Ovary (tissue), 10 donors: ENCODE measurements around the gene MAS1L. TPM values are rescaled to one million over a fixed set of nuclear protein-coding genes. Genes with fewer than 3 reads are reported as not detected.

Experiments used
- DNase-seq, 5 donors: peaks; one replicate each; pipeline ENCODE4 v3.0.0-alpha.2; 2019 to 2020
- H3K27ac ChIP-seq, 2 donors: fragments of 200-600 bp; one replicate each; pipeline versions ENCODE4 v1.5.1 to v1.8.0; 2019 to 2022
- H3K27me3 ChIP-seq: fragments of 200-600 bp; one replicate; pipeline ENCODE4 v1.8.0; 2022
- H3K36me3 ChIP-seq: fragments of 200-600 bp; sonication (generic); one replicate; pipeline ENCODE4 v1.5.1; 2019
- H3K4me1 ChIP-seq: one replicate; pipeline ENCODE4 v1.8.1; 2013; ENCODE audit warnings: mild to moderate bottlenecking, moderate library complexity; ENCODE audit not compliant: insufficient read depth
- H3K4me3 ChIP-seq: fragments of 200-600 bp; sonication (generic); one replicate; pipeline ENCODE4 v1.5.1; 2017
- H3K9me3 ChIP-seq, 2 donors: fragments of 200-600 bp in 1 of 2; sonication (generic) in 1 of 2; one replicate each; pipeline versions ENCODE4 v1.5.1 to v1.8.1; 2013 to 2019; ENCODE audit warnings: mild to moderate bottlenecking in 1 of 2, moderate library complexity in 1 of 2
- EP300 ChIP-seq: sonication (generic); formaldehyde crosslinking; IDR thresholded peaks from one replicate; pipeline ENCODE4 v1.6.1; 2017; ENCODE audit warnings: antibody characterized with exemption
- POLR2A ChIP-seq: fragments of 450-650 bp; IDR thresholded peaks from one replicate; pipeline ENCODE4 v1.6.1; 2017; ENCODE audit warnings: antibody characterized with exemption, mild to moderate bottlenecking, moderate library complexity
- WGBS, 3 donors: extraction: QIAGEN DNeasy Blood & Tissue Kit in 1 of 3; methylation state at CpG; one replicate each; pipeline versions ENCODE4 v1.1.5 to v1.1.7; 2013 to 2017; 5-methylcytosine and 5-hydroxymethylcytosine counted together
- intact Hi-C, 4 donors: fragments of 100-400 bp; cut with DNase I; formaldehyde crosslinking; loops; one replicate each; pipeline versions ENCODE4 v1.11.0 to v1.15.1; 2022 to 2023
- long read RNA-seq, 3 donors: library from polyadenylated mRNA in 2 of 3; unstranded in 2 of 3; transcript quantifications; one replicate each; pipeline ENCODE4 v2.0.0 and lab custom pipeline, GENCODE V29; 2021 to 2026
- polyA plus RNA-seq, 2 donors: library from polyadenylated mRNA; stranded (reverse); fragments of 200-250 nt in 1 of 2; fragments of 350-450 nt in 1 of 2; fragmentation: Illumina TruSeq in 1 of 2; extraction: RNeasy Lipid Tissue Mini Kit (QIAGEN cat#74804) in 1 of 2; gene quantifications; one replicate each; pipeline ENCODE4 v1.2.3, GENCODE V29; 2013 to 2014
- total RNA-seq, 7 donors: library from RNA; depleted of rRNA in 2 of 7; stranded (reverse); fragments of >200 nt in 2 of 7; fragmentation: NEBNext Ultra II Directional in 3 of 7; extraction: Animal tissue kit (Norgen Biotek cat#: 25700) in 3 of 7; gene quantifications; one replicate each; pipeline versions ENCODE4 v1.1.0 to v1.2.4, GENCODE V29; 2016 to 2023
- TF ChIP-seq, protein P1 (sequence below), 3 donors: fragments of 450-650 bp in 2 of 3; fragments of 200-600 bp in 1 of 3; IDR thresholded peaks; one replicate each; pipeline versions ENCODE4 v1.5.1 to v1.8.0; 2016 to 2022; ENCODE audit warnings: antibody characterized with exemption in 3 of 3, mild to moderate bottlenecking in 1 of 3
- donor health status: DM: no; HTN: no; CAD: no; lungs with moderate emphysema.
- donor health status: DM: no; HTN: no; CAD: no.
- donor health status: Bipolar disorder and iron deficiency.
- donor health status: DM: yes; HTN: yes; CAD: no.
- donor health status: DM: no; HTN: no; CAD: no.
- donor health status: DM: yes; HTN: yes; CAD: no.

MAS1L gene, protein sequence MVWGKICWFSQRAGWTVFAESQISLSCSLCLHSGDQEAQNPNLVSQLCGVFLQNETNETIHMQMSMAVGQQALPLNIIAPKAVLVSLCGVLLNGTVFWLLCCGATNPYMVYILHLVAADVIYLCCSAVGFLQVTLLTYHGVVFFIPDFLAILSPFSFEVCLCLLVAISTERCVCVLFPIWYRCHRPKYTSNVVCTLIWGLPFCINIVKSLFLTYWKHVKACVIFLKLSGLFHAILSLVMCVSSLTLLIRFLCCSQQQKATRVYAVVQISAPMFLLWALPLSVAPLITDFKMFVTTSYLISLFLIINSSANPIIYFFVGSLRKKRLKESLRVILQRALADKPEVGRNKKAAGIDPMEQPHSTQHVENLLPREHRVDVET
- total RNA-seq = not detected
- under 1 TPM in 1 of 2 donors, not detected in 1; 0.15 TPM for polyA plus RNA-seq
- long read RNA-seq, donor 1 = 0 reads
- long read RNA-seq, donor 2 = 0 reads
- long read RNA-seq, donor 3 = 0 reads

DNA sequence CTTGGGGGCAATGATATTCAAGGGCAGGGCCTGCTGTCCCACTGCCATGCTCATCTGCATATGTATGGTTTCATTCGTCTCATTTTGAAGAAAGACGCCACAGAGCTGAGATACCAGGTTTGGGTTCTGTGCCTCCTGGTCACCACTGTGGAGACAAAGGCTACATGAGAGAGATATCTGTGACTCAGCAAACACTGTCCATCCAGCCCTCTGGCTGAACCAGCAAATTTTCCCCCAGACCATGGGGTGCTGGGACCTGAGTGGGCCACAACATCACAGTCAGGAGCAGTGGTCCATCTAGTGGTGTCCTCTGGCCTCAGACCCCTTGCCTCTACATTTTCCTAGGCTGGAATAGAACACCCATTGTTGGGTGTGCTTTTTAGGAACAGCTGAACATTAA is at the start of gene MAS1L:
MAS1L (minus strand) TSS at position 297 of the 400 bp plus-strand sequence; CDS start at position 243, 54 bp downstream.
- Histone ChIP-seq H3K27ac (no peak within 1 kb of the TSS), H3K9me3 (no peaks in the 10 kb centered on the region), H3K4me1 (no peaks in the 10 kb centered on the region), H3K27me3 (no peaks in the 10 kb centered on the region), H3K4me3 (no peak within 1 kb of the TSS), H3K36me3 (no peaks in the 10 kb centered on the region)
- no peak for DNase-seq
- WGBS, 3 donors = 83 to 100% (median 95%) methylated on average over 2 of the region's 2 CpGs
- intact Hi-C loops = no loop called here
- TF ChIP-seq EP300 (no peak), POLR2A (no peak)
- TF ChIP-seq, protein P1, sequence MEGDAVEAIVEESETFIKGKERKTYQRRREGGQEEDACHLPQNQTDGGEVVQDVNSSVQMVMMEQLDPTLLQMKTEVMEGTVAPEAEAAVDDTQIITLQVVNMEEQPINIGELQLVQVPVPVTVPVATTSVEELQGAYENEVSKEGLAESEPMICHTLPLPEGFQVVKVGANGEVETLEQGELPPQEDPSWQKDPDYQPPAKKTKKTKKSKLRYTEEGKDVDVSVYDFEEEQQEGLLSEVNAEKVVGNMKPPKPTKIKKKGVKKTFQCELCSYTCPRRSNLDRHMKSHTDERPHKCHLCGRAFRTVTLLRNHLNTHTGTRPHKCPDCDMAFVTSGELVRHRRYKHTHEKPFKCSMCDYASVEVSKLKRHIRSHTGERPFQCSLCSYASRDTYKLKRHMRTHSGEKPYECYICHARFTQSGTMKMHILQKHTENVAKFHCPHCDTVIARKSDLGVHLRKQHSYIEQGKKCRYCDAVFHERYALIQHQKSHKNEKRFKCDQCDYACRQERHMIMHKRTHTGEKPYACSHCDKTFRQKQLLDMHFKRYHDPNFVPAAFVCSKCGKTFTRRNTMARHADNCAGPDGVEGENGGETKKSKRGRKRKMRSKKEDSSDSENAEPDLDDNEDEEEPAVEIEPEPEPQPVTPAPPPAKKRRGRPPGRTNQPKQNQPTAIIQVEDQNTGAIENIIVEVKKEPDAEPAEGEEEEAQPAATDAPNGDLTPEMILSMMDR (IDR thresholded peaks at IDR 0.05) = no peak

DNA sequence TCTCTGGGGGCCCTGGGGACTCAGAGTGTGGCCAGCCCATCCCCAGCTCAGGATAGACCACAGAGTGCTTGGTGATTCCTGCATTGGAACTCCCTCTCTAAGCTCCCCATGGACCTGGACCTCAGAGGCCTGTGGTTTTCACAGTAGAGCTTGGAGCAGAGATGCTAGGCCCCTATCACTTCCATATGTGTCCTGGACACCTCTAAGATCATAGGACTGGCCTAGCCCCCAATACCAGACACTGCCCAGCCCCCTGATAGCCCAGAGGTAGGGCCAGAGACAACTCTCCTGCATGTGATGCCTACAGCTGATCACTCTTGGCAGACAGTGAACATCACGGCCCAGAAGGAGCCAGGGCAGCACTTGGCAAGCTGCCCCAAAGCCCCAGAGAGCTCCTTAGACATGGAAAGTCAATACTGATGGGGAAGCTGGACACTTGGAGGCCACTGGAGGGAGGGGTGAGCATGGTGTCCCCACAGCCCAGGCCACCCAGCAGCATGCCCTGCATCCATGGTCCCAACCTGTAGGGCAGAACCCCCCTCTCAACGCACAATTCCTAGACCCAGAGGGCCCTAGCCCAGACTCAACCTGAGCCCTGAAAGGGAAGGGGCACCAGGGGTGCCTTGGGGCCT is 44.7 kb upstream of the MAS1L start:
- DNase-seq = no peak
- intact Hi-C loops = no loop called here

DNA sequence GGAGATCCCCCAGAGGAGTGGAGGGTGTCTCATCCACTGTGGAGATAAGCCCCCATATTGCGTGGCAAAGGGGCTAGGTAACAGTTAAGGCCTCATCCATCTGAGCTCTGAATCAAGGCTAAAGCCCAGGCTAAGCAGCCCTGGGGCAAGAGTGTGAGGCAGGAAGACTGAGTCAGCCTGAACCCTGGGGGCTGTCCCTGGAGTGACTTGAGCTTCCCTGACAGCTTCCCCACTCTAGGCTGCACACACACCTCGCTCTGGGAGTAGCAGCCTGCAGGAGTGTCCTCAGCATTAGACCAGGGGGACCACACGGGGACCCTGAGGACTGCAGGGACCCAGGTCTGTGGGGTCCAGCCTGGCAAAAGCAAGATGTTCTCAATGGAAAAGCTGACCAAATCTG is 43.9 kb upstream of the MAS1L start:
- Histone ChIP-seq H3K4me1 (no peaks in the 10 kb centered on the region), H3K9me3 (no peaks in the 10 kb centered on the region), H3K27ac (no peak overlapping the region), H3K4me3 (no peak overlapping the region), H3K36me3 (no peaks in the 10 kb centered on the region), H3K27me3 (no peaks in the 10 kb centered on the region)
- WGBS, 3 donors = 61 to 73% (median 64%) methylated on average over 3 of the region's 3 CpGs
- no peak for DNase-seq
- intact Hi-C loops = no loop called here
- TF ChIP-seq, protein P1 (IDR thresholded peaks at IDR 0.05) = no peak
- no peak for TF ChIP-seq EP300
- no peak for TF ChIP-seq POLR2A

More for the DNA sequence above, 44.7 kb upstream of the MAS1L start:
- Histone ChIP-seq H3K4me3 (no peak overlapping the region), H3K9me3 (no peaks in the 10 kb centered on the region), H3K36me3 (no peaks in the 10 kb centered on the region), H3K4me1 (no peaks in the 10 kb centered on the region), H3K27ac (no peak overlapping the region), H3K27me3 (no peaks in the 10 kb centered on the region)
- TF ChIP-seq, protein P1 (IDR thresholded peaks at IDR 0.05) = no peak
- TF ChIP-seq EP300 (no peak), POLR2A (no peak)
- WGBS, 3 donors = 48 to 79% (median 59%) methylated on average over 2 of the region's 2 CpGs

DNA sequence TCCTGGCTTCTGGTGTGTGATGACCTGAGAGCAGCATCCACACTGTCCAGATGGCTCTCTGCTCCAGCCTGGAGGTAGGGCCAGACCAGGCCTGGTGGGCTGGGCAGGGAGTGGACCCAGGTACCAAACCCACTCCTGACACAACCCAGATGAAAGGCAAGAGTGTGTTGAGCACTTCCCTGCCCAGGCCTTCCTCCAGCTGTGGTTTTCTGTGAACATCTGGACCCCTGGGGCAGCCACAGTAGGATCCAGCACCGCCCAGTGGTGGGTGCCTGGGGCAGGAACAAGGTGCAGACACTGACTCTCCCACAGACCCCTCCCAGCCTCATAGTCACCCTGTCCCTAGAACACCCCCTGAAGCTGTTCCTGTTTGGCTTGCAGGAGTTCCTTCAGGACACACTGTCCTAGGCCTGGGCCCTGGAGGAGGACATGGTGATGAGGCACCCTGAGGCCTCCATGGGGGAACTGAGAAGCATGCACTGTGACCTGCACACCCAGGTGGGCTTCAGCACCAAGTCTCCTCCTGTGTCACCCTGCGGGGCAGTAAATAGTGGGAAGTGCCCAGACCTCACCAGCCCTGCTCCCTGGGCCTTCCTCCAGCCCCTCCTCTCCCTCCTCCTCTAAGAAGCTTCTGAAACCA is 43.0 kb upstream of the MAS1L start:
- no peak for DNase-seq
- TF ChIP-seq POLR2A (no peak), EP300 (no peak)
- TF ChIP-seq, protein P1 (IDR thresholded peaks at IDR 0.05) = no peak
- Histone ChIP-seq H3K4me1 (no peaks in the 10 kb centered on the region), H3K36me3 (no peaks in the 10 kb centered on the region), H3K27me3 (no peaks in the 10 kb centered on the region), H3K27ac (no peak overlapping the region), H3K4me3 (no peak overlapping the region), H3K9me3 (no peaks in the 10 kb centered on the region)
- intact Hi-C loops = no loop called here
- 64 to 75% (median 74%) methylated on average over 2 of the region's 2 CpGs for WGBS, 3 donors
